IPS-18c (cell line): Measurements from ENCODE around the gene FOXP3.

ENCODE experiments used
- H3K4me3 ChIP-seq: 2 replicates; pipeline ENCODE4 v1.7.0; 2013; ENCODE audit warnings: low read depth, mild to moderate bottlenecking, low read length, moderate library complexity; ENCODE audit not compliant: insufficient read depth
- H3K9me3 ChIP-seq: one replicate; pipeline ENCODE4 v1.6.1; 2013; ENCODE audit warnings: mild to moderate bottlenecking, low read length, moderate library complexity; ENCODE audit not compliant: control insufficient read depth, insufficient read depth

Gene FOXP3

DNA sequence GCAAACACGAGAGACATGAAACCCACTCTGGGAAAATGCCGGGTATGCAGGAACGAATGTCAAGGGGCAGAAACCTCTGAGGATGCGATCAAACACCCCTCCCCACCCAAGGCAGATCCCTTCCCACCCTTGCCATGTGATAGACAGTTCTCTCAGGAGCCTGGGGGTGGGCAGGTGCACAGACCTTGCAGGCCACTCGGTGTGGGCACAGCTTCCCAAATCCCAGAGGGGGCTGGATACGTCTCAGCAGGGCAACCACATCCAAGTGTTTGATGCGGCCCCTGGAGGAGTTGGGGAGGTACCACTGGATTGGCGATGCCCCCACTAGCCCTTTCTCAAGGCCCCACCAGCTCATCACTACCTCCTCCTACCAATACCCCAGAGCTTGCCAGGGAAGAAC is 54.1 kb downstream of the FOXP3 start:
- no peak overlapping the region for H3K4me3 ChIP-seq
- peaks cover 15% of the 10 kb centered on the region for H3K9me3 ChIP-seq

- peaks cover 17% of the 10 kb centered on the region for H3K9me3 ChIP-seq
- peak overlapping the region; percentile 24 for H3K4me3 ChIP-seq
Observed at GRCh38 chrX:49209434-49210251, 54.9 kb downstream of the FOXP3 start.

- no peak overlapping the region; the same call in 1 of the 2 replicates for H3K4me3 ChIP-seq
- H3K9me3 ChIP-seq: peaks cover 18% of the 10 kb centered on the region
Observed at GRCh38 chrX:49208399-49208798, 56.1 kb downstream of the FOXP3 start.

GRCh38 chrX:49206543-49206942 is 58.0 kb downstream of the FOXP3 start:
- H3K4me3 ChIP-seq: no peak overlapping the region
- H3K9me3 ChIP-seq: peaks cover 18% of the 10 kb centered on the region

GRCh38 chrX:49205443-49205842 is 59.1 kb downstream of the FOXP3 start:
- Histone ChIP-seq H3K9me3 (peaks cover 12% of the 10 kb centered on the region), H3K4me3 (no peak overlapping the region; the same call in 1 of the 2 replicates)

- Histone ChIP-seq H3K9me3 (peaks cover 14% of the 10 kb centered on the region), H3K4me3 (no peak overlapping the region)
Observed at GRCh38 chrX:49204709-49205108, 59.8 kb downstream of the FOXP3 start.

DNA sequence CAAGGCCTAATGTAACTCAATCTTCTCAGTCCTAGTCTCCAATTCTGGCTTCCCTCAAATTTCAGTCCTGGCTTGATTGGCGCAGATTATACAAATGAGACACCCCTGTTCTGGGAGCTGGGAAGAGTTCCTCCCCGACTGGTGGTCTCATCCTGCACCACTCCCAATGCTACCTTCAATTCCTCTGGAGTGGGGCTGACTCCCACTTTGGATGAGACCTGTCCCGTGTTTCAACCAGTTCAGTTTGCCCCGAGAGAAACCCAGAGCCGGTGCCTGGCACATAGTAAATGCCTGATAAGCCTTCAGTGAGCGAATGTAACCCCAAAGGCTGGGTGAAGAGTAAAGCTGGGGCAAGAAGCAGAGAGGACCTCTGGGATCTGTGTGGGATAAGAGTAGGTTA is 60.5 kb downstream of the FOXP3 start:
- H3K4me3 ChIP-seq: no peak overlapping the region
- H3K9me3 ChIP-seq: peaks cover 17% of the 10 kb centered on the region

DNA sequence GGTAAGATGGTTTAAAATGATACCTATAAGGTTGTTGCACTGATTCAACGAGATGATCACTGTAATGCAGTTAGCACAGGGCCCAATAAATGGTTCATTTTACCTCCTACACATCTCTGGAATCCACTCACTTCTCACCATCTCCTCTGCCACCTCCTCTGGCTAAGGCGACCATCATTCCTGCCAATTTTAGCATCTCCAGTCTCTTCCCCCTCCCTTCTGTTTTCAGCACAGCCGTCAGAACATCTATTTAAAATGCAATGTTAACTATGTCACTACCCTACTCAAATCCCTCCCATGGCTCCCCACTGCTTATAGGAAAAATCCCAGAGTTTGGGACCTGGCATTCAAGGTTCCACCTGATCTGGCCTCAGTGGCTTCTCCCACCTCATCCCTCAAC is 61.0 kb downstream of the FOXP3 start:
- peaks cover 18% of the 10 kb centered on the region for H3K9me3 ChIP-seq

GRCh38 chrX:49202022-49202421 is 62.5 kb downstream of the FOXP3 start:
- Histone ChIP-seq H3K4me3 (no peak overlapping the region), H3K9me3 (peaks cover 21% of the 10 kb centered on the region)

More for the DNA sequence above, 61.0 kb downstream of the FOXP3 start:
- no peak overlapping the region for H3K4me3 ChIP-seq
